ENCODE measurements around the gene INAFM2.

INAFM2 gene

GRCh38 chr15:40365016-40365415, 41.5 kb downstream of the INAFM2 start:
- TF ChIP-seq ZFP41 (tag by site-specific recombination; IDR thresholded peaks at IDR 0.05; ENCODE audit: borderline replicate concordance) (no peak), ZNF555 (tag by site-specific recombination; conservative IDR thresholded peaks at IDR 0.05) (no peak), SETDB1 (IDR thresholded peaks at IDR 0.05; ENCODE audit: insufficient read length, low read length) (no peak), PRDM4 (tag by site-specific recombination; IDR thresholded peaks at IDR 0.05) (no peak), ZNF701 (tag by site-specific recombination; IDR thresholded peaks at IDR 0.05) (no peak), ZNF202 (tag by site-specific recombination; IDR thresholded peaks at IDR 0.05; ENCODE audit: borderline replicate concordance) (no peak), ZNF843 (tag by site-specific recombination; IDR thresholded peaks at IDR 0.05) (no peak), ZNF558 (tag by site-specific recombination; IDR thresholded peaks at IDR 0.05) (no peak), HOXA7 (CRISPR knock-in tag; IDR thresholded peaks at IDR 0.05; ENCODE audit: borderline replicate concordance) (no peak), ZNF169 (tag by site-specific recombination; IDR thresholded peaks at IDR 0.05) (no peak), ZNF416 (tag by site-specific recombination; IDR thresholded peaks at IDR 0.05) (no peak), CTCF (tag by site-specific recombination; IDR thresholded peaks at IDR 0.05) (no peak), ZNF645 (tag by site-specific recombination; IDR thresholded peaks at IDR 0.05) (no peak), ZNF596 (tag by site-specific recombination; IDR thresholded peaks at IDR 0.05) (no peak), KLF8 (tag by site-specific recombination; IDR thresholded peaks at IDR 0.05) (no peak)
- no peaks in the 10 kb centered on the region for H3K4me1 ChIP-seq (ENCODE audit: control insufficient read depth, insufficient read depth, low read length)
- H3K9me3 ChIP-seq (ENCODE audit: control insufficient read depth, insufficient read depth, low read depth, low read length), result no peaks in the 10 kb centered on the region
- no peaks in the 10 kb centered on the region for H3K36me3 ChIP-seq (ENCODE audit: control insufficient read depth in 2 of 2, insufficient read depth in 1 of 2, low read length in 2 of 2)
- no peak overlapping the region for H3K27ac ChIP-seq (ENCODE audit: extremely low read depth, low read depth, low read length)
- CTCF ChIA-PET, result interaction anchor here (0.6 to 2.2 kb wide), 6 partner anchors 20 to 142 kb away, joined by 3 to 8 read pairs (median 4); no protein-coding TSS in a partner anchor
- POLR2A ChIA-PET, result interaction anchor here (1.4 kb wide), 1 partner anchor 18 kb away, joined by 4 read pairs; the partner anchor contains the start of gene KNSTRN
- no peak overlapping the region for H3K4me3 ChIP-seq (ENCODE audit: low read depth, low read length)

GRCh38 chr15:40365624-40366456, 42.3 kb downstream of the INAFM2 start:
- no peak overlapping the region for H3K27ac ChIP-seq (ENCODE audit: extremely low read depth, low read depth, low read length)
- H3K4me3 ChIP-seq (ENCODE audit: low read depth, low read length), result no peak overlapping the region
- H3K9me3 ChIP-seq (ENCODE audit: control insufficient read depth, insufficient read depth, low read depth, low read length), result no peaks in the 10 kb centered on the region
- no peaks in the 10 kb centered on the region for H3K36me3 ChIP-seq (ENCODE audit: control insufficient read depth in 2 of 2, insufficient read depth in 1 of 2, low read length in 2 of 2)
- H3K4me1 ChIP-seq (ENCODE audit: control insufficient read depth, insufficient read depth, low read length), result no peaks in the 10 kb centered on the region
- ChIA-PET CTCF (interaction anchor here (0.6 to 2.2 kb wide), 11 partner anchors 10 to 56 kb away, joined by 3 to 8 read pairs (median 4); no protein-coding TSS in a partner anchor), POLR2A (interaction anchor here (1.4 to 1.5 kb wide), 2 partner anchors 17 to 25 kb away, joined by 4 to 5 read pairs; partner anchors contain the start of genes CCDC9B and KNSTRN)
- TF ChIP-seq RBAK (tag by site-specific recombination; IDR thresholded peaks at IDR 0.05) (no peak), BCL6B (tag by site-specific recombination; IDR thresholded peaks at IDR 0.05) (no peak), ZNF341 (tag by site-specific recombination; IDR thresholded peaks at IDR 0.05; ENCODE audit: low read depth) (0 out of 2 replicates have a peak, but pooled peaks have one; percentile 52), FEZF1 (tag by site-specific recombination; IDR thresholded peaks at IDR 0.05) (no peak), ZFP37 (tag by site-specific recombination; IDR thresholded peaks at IDR 0.05) (no peak), REST (tag by site-specific recombination; IDR thresholded peaks at IDR 0.05) (no peak), ZNF664 (tag by site-specific recombination; IDR thresholded peaks at IDR 0.05) (peak; percentile 68; the same call in 1 of the 2 replicates), YY2 (tag by site-specific recombination; IDR thresholded peaks at IDR 0.05) (no peak)
